HG03354 (cell line): Measurements from ENCODE around the gene CHD8.
"Not testable (repeated sequence)": the region's sequence is repeated elsewhere in the genome, so short reads cannot be mapped to it uniquely, and the experiment has no call there.

ENCODE experiments used
- ATAC-seq: cut with Tn5 transposase; IDR thresholded peaks from one replicate; pipeline ENCODE4 v1.9.1; 2021; ENCODE audit warnings: mild to moderate bottlenecking; ENCODE audit not compliant: unreplicated experiment, poor library complexity, severe bottlenecking

Gene CHD8

GRCh38 chr14:21379338-21379737, 76.6 kb downstream of the CHD8 start:
- no peak for ATAC-seq

- no peak for ATAC-seq
Observed at GRCh38 chr14:21373980-21374379, 81.9 kb downstream of the CHD8 start.

DNA sequence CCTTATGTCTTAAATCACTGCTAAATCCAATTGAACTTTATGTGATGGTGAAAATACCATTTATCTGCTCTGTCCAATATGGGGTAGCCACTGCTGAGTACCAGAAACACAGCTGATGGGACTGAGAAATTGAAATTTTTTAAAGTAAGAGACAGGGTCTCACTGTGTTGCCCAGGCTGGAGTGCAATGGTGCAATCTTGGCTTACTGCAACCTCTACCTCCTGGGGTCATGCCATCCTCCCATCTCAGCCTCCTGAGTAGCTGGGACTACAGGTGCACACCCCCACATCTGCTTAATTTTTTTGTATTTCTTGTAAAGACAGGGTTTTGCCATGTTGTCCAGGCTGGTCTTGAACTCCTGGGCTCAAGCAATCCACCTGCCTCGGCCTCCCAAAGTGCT, 83.1 kb downstream of the CHD8 start:
- not testable (repeated sequence) for ATAC-seq

DNA sequence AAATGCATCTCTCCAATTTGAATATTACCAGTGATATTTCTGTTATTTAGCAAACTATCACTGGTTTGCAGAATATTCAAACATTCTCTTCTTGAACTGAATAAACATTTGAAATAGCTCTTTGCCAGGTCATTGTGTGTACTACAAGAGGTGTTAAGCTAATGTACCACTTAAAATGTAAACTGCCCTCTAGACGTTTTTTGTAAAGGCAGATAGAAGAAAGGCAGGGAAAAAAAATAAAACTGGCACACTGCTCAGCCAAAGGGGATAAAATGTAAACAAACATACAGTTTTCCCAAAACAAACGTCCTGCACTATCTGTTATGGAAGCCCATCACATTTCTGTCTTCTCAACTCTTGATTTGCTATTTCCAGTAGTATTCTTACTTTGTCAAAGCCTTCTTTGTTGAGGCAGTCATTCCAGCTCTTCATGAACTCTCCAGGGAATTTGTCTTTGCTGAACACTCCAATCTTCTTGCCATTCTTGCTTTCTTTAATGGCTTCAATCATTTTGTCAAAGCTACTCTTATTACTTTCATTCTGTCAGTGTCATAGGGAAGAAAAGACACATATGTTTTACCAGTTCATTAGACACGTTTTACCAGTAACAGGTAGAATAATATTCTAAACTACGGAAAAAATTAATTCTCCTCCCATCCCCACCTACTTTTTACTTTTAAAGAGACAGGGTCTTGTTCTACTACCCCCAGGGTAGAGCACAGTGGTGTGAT, 85.8 kb downstream of the CHD8 start:
- ATAC-seq: no peak

GRCh38 chr14:21367582-21368144, 88.3 kb downstream of the CHD8 start:
- no peak for ATAC-seq

GRCh38 chr14:21356511-21356910, 99.4 kb downstream of the CHD8 start:
- ATAC-seq: no peak

DNA sequence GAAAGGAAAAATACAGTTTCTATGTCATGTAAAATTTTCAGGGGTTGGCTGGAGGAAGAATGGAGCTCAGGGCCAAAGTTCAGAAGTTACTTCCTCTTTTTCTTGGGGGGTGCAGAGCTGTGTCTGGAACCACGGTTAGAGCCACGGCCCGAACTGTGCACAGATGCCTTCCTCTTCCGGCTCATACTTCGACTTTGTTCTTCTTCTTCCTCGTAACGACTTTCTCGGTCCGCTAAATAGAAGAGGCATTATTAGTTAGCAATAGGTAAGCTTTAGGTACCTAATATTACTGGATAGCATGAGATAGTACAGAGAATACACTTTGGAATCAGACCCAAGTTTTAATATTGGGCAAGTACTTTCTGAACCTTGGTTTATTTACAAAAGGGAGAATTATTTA, 103.3 kb downstream of the CHD8 start:
- peak; percentile 85 for ATAC-seq

- no peak for ATAC-seq
Observed at GRCh38 chr14:21350539-21350938, 105.4 kb downstream of the CHD8 start.

- ATAC-seq: no peak
Observed at GRCh38 chr14:21347201-21347600, 108.7 kb downstream of the CHD8 start.

DNA sequence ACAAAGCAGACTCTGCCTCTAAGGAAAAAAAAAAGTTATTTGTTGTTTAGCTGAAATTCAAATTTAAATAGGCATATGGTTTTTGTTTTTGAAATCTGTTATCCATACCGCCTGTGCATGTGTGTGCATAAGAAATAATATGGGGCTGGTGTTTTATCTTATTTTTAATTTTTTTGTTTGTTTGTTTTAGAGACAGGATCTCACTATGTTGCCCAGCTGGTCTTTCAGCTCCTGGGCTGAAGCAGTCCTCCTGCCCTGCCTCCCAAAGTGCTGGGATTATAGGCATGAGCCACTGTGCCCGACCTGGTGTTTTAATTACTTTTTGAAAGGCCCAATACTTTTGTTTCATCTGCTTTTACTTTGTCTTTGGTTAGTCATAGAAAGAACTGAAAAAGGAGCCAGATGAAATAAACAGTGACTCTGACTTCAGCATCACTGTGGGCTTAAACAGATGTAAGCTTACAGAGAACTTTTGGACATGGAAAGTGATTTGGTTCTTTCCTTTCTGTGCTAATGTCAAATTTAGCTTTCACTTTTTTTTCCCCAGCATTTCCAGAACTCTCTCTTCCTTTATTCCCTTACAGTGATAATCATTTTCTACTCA, 109.3 kb downstream of the CHD8 start:
- ATAC-seq: no peak

DNA sequence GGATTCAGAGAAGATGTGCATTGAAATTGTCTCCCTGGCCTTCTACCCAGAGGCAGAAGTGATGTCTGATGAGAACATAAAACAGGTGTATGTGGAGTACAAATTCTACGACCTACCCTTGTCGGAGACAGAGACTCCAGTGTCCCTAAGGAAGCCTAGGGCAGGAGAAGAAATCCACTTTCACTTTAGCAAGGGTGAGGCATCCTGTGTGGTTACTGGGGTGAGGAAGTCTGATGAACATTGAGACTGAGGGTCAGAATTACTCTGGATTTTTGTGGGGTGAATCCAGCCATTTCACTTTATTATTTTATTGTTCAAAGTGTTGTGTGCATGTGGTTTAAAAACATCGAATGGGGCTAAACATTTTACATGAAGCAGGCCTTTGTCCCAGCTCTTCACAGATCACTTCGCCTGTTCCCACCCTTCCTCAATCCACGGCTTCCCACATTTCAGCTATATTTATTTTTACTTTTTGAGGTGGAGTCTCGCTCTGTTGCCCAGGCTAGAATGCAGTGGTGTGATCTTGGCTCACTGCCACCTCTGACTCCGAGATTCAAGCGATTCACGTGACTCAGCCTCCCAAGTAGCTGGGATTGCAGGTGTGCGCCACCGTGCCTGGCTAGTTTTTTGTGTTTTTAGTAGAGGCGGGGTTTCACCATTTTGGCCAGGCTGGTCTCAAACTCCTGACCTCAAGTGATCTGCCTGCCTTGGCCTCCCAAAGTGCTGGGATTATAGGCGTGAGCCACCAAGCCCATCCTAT, 112.7 kb downstream of the CHD8 start:
- no peak for ATAC-seq
